Karpas-422 (cell line): ENCODE results near the gene COL25A1. TPM values are rescaled to one million over a fixed set of nuclear protein-coding genes. Genes with fewer than 3 reads are reported as not detected.

ENCODE experiments used
- DNase-seq: peaks from one replicate; pipeline ENCODE4 v3.0.0-alpha.2; 2015
- H2AFZ ChIP-seq: fragments of 200-600 bp; sonication (generic); 2 replicates; pipeline ENCODE4 v1.6.1; 2014; ENCODE audit warnings: antibody characterized with exemption, low read length, mixed read lengths
- H3K27ac ChIP-seq: fragments of 200-600 bp; sonication (generic); 2 replicates; pipeline ENCODE4 v1.5.1; 2014; ENCODE audit warnings: mild to moderate bottlenecking, low read length, moderate library complexity
- H3K27me3 ChIP-seq: fragments of 200-600 bp; sonication (generic); 2 replicates; pipeline ENCODE4 v1.6.1; 2014; ENCODE audit warnings: low read length, mixed read lengths
- H3K36me3 ChIP-seq: fragments of 200-600 bp; sonication (generic); 2 replicates; pipeline ENCODE4 v1.6.1; 2014; ENCODE audit warnings: low read length, mixed read lengths; ENCODE audit not compliant: insufficient read depth
- H3K4me1 ChIP-seq: fragments of 200-600 bp; sonication (generic); 2 replicates; pipeline ENCODE4 v1.6.1; 2014; ENCODE audit warnings: mild to moderate bottlenecking, low read length, mixed read lengths
- H3K4me2 ChIP-seq: fragments of 200-600 bp; sonication (generic); 2 replicates; pipeline ENCODE4 v1.6.1; 2014; ENCODE audit warnings: low read length, low read depth, mild to moderate bottlenecking; ENCODE audit not compliant: poor library complexity, severe bottlenecking
- H3K4me3 ChIP-seq: fragments of 200-600 bp; sonication (generic); 2 replicates; pipeline ENCODE4 v1.5.1; 2014; ENCODE audit warnings: mild to moderate bottlenecking, antibody characterized with exemption, low read length, mixed read lengths
- H3K79me2 ChIP-seq: fragments of 200-600 bp; sonication (generic); 2 replicates; pipeline ENCODE4 v1.6.1; 2014; ENCODE audit warnings: mild to moderate bottlenecking, low read length, mixed read lengths
- H3K9ac ChIP-seq: fragments of 200-600 bp; sonication (generic); 2 replicates; pipeline ENCODE4 v1.6.0; 2014; ENCODE audit warnings: low read length
- H3K9me2 ChIP-seq: fragments of 200-600 bp; sonication (generic), shearing (Covaris generic); replicated peaks from 2 replicates; pipeline ENCODE4 v1.6.0; 2014; ENCODE audit warnings: mild to moderate bottlenecking, low read length, moderate library complexity; ENCODE audit not compliant: insufficient read depth
- H3K9me3 ChIP-seq: fragments of 300-700, 200-600 bp; sonication (generic); 2 replicates; pipeline ENCODE4 v1.6.1; 2014; ENCODE audit warnings: low read length, mixed read lengths
- H4K20me1 ChIP-seq: fragments of 200-600 bp; sonication (generic); 2 replicates; pipeline ENCODE4 v1.6.1; 2014; ENCODE audit warnings: mild to moderate bottlenecking, antibody characterized with exemption, low read length, low read depth; ENCODE audit not compliant: insufficient read depth
- total RNA-seq: library from RNA; depleted of rRNA; stranded (reverse); fragments of >200 nt; shearing (Covaris generic); gene quantifications from 2 replicates; pipeline ENCODE4 v1.2.3, GENCODE V29; 2014; ENCODE audit warnings: low replicate concordance

The COL25A1 gene
- total RNA-seq, 1 experiment from 2014 or later = not detected

GRCh38 chr4:108811486-108811885 is 491.0 kb downstream of the COL25A1 start:
- Histone ChIP-seq H2AFZ (no peak overlapping the region), H3K9me3 (no peaks in the 10 kb centered on the region), H3K27ac (no peak overlapping the region), H3K79me2 (no peaks in the 10 kb centered on the region), H3K4me1 (no peaks in the 10 kb centered on the region), H3K4me2 (no peak overlapping the region), H3K9me2 (no peaks in the 10 kb centered on the region), H3K9ac (no peak overlapping the region), H3K36me3 (no peaks in the 10 kb centered on the region), H4K20me1 (no peaks in the 10 kb centered on the region), H3K4me3 (no peak overlapping the region), H3K27me3 (no peaks in the 10 kb centered on the region)
- no peak for DNase-seq

GRCh38 chr4:108810087-108810486 is 492.4 kb downstream of the COL25A1 start:
- Histone ChIP-seq H3K79me2 (no peaks in the 10 kb centered on the region), H3K27ac (no peak overlapping the region), H3K9me3 (no peaks in the 10 kb centered on the region), H2AFZ (no peak overlapping the region), H3K4me3 (no peak overlapping the region), H3K4me1 (no peaks in the 10 kb centered on the region), H3K27me3 (no peaks in the 10 kb centered on the region), H4K20me1 (no peaks in the 10 kb centered on the region), H3K36me3 (no peaks in the 10 kb centered on the region), H3K9ac (no peak overlapping the region), H3K4me2 (no peak overlapping the region), H3K9me2 (no peaks in the 10 kb centered on the region)
- DNase-seq = no peak

GRCh38 chr4:108804648-108805273 is 497.7 kb downstream of the COL25A1 start:
- no peak overlapping the region for H3K4me2 ChIP-seq
- DNase-seq = no peak
- no peaks in the 10 kb centered on the region for H3K4me1 ChIP-seq
- H3K4me3 ChIP-seq = no peak overlapping the region
- H3K79me2 ChIP-seq = no peaks in the 10 kb centered on the region
- H2AFZ ChIP-seq = no peak overlapping the region
- no peaks in the 10 kb centered on the region for H4K20me1 ChIP-seq
- no peaks in the 10 kb centered on the region for H3K27me3 ChIP-seq
- H3K36me3 ChIP-seq = no peaks in the 10 kb centered on the region
- no peaks in the 10 kb centered on the region for H3K9me3 ChIP-seq
- H3K27ac ChIP-seq = no peak overlapping the region
- no peak overlapping the region for H3K9ac ChIP-seq
- no peaks in the 10 kb centered on the region for H3K9me2 ChIP-seq

- H2AFZ ChIP-seq = no peak overlapping the region
- H3K9ac ChIP-seq = no peak overlapping the region
- no peak overlapping the region for H3K4me3 ChIP-seq
- H3K27me3 ChIP-seq = no peaks in the 10 kb centered on the region
- H3K79me2 ChIP-seq = no peaks in the 10 kb centered on the region
- no peak for DNase-seq
- no peaks in the 10 kb centered on the region for H3K36me3 ChIP-seq
- H3K9me3 ChIP-seq = no peaks in the 10 kb centered on the region
- H3K4me2 ChIP-seq = no peak overlapping the region
- H3K9me2 ChIP-seq = no peaks in the 10 kb centered on the region
- no peaks in the 10 kb centered on the region for H3K4me1 ChIP-seq
- H3K27ac ChIP-seq = no peak overlapping the region
- H4K20me1 ChIP-seq = no peaks in the 10 kb centered on the region
Observed at GRCh38 chr4:108799306-108799705, 503.2 kb downstream of the COL25A1 start.

- Histone ChIP-seq H3K4me3 (no peak overlapping the region), H3K9me2 (no peaks in the 10 kb centered on the region), H3K4me2 (no peak overlapping the region), H3K9me3 (no peaks in the 10 kb centered on the region), H2AFZ (no peak overlapping the region), H3K27ac (no peak overlapping the region), H3K9ac (no peak overlapping the region), H3K79me2 (no peaks in the 10 kb centered on the region), H3K36me3 (no peaks in the 10 kb centered on the region), H4K20me1 (no peaks in the 10 kb centered on the region), H3K4me1 (no peaks in the 10 kb centered on the region), H3K27me3 (no peaks in the 10 kb centered on the region)
- DNase-seq = no peak
Observed at GRCh38 chr4:108796173-108796572, 506.3 kb downstream of the COL25A1 start.

- Histone ChIP-seq H4K20me1 (no peaks in the 10 kb centered on the region), H3K27ac (no peak overlapping the region), H3K9ac (no peak overlapping the region), H2AFZ (no peak overlapping the region), H3K36me3 (no peaks in the 10 kb centered on the region), H3K4me1 (no peaks in the 10 kb centered on the region), H3K4me3 (no peak overlapping the region), H3K4me2 (no peak overlapping the region), H3K9me2 (no peaks in the 10 kb centered on the region), H3K9me3 (no peaks in the 10 kb centered on the region), H3K27me3 (no peaks in the 10 kb centered on the region), H3K79me2 (no peaks in the 10 kb centered on the region)
- no peak for DNase-seq
Observed at GRCh38 chr4:108795733-108796132, 506.7 kb downstream of the COL25A1 start.

- H3K4me1 ChIP-seq = no peaks in the 10 kb centered on the region
- H3K27ac ChIP-seq = no peak overlapping the region
- H4K20me1 ChIP-seq = no peaks in the 10 kb centered on the region
- H3K27me3 ChIP-seq = no peaks in the 10 kb centered on the region
- H3K79me2 ChIP-seq = no peaks in the 10 kb centered on the region
- no peak overlapping the region for H3K4me3 ChIP-seq
- H3K9ac ChIP-seq = no peak overlapping the region
- no peaks in the 10 kb centered on the region for H3K9me3 ChIP-seq
- H3K9me2 ChIP-seq = no peaks in the 10 kb centered on the region
- H3K4me2 ChIP-seq = no peak overlapping the region
- no peak for DNase-seq
- H3K36me3 ChIP-seq = no peaks in the 10 kb centered on the region
- H2AFZ ChIP-seq = no peak overlapping the region
Observed at GRCh38 chr4:108794136-108794535, 508.3 kb downstream of the COL25A1 start.

GRCh38 chr4:108793415-108793814 is 509.0 kb downstream of the COL25A1 start:
- no peak overlapping the region for H2AFZ ChIP-seq
- no peaks in the 10 kb centered on the region for H3K36me3 ChIP-seq
- H3K4me1 ChIP-seq = no peaks in the 10 kb centered on the region
- DNase-seq = no peak
- no peaks in the 10 kb centered on the region for H3K9me2 ChIP-seq
- no peak overlapping the region for H3K27ac ChIP-seq
- no peaks in the 10 kb centered on the region for H3K9me3 ChIP-seq
- no peaks in the 10 kb centered on the region for H4K20me1 ChIP-seq
- no peak overlapping the region for H3K4me3 ChIP-seq
- no peaks in the 10 kb centered on the region for H3K27me3 ChIP-seq
- H3K79me2 ChIP-seq = no peaks in the 10 kb centered on the region
- H3K9ac ChIP-seq = no peak overlapping the region
- H3K4me2 ChIP-seq = no peak overlapping the region

- Histone ChIP-seq H3K27me3 (no peaks in the 10 kb centered on the region), H3K4me3 (no peak overlapping the region), H3K9me3 (no peaks in the 10 kb centered on the region), H3K4me1 (no peaks in the 10 kb centered on the region), H4K20me1 (no peaks in the 10 kb centered on the region), H3K27ac (no peak overlapping the region), H3K4me2 (no peak overlapping the region), H3K9me2 (no peaks in the 10 kb centered on the region), H3K9ac (no peak overlapping the region), H3K79me2 (no peaks in the 10 kb centered on the region), H2AFZ (no peak overlapping the region), H3K36me3 (no peaks in the 10 kb centered on the region)
- DNase-seq = no peak
Observed at GRCh38 chr4:108788731-108789130, 513.7 kb downstream of the COL25A1 start.
